Adrenal gland (tissue), 5 donors: ENCODE data around the gene CIC.

Experiments used
- POLR2A ChIP-seq, 2 donors: fragments of 450-650 bp; IDR thresholded peaks; one replicate each; pipeline ENCODE4 v1.6.1; 2017; ENCODE audit warnings: antibody characterized with exemption in 2 of 2, mild to moderate bottlenecking in 2 of 2, moderate library complexity in 1 of 2
- TF ChIP-seq, protein P1 (sequence below), 6 experiments: fragments of 450-650 bp in 4 of 6; fragments of 200-600 bp in 2 of 6; sonication (generic) in 1 of 6; IDR thresholded peaks; 1 replicate in 5 of 6; 2 replicates in 1 of 6; pipeline versions ENCODE4 v1.5.1 to v1.8.0; 2016 to 2021; ENCODE audit warnings: antibody characterized with exemption in 6 of 6, mild to moderate bottlenecking in 2 of 6, moderate library complexity in 1 of 6
- donor health status: DM: no; HTN: no; CAD: no.

GRCh38 chr19:42251572-42252358 lies 17.3 kb upstream of the CIC start:
- TF ChIP-seq, protein P1, sequence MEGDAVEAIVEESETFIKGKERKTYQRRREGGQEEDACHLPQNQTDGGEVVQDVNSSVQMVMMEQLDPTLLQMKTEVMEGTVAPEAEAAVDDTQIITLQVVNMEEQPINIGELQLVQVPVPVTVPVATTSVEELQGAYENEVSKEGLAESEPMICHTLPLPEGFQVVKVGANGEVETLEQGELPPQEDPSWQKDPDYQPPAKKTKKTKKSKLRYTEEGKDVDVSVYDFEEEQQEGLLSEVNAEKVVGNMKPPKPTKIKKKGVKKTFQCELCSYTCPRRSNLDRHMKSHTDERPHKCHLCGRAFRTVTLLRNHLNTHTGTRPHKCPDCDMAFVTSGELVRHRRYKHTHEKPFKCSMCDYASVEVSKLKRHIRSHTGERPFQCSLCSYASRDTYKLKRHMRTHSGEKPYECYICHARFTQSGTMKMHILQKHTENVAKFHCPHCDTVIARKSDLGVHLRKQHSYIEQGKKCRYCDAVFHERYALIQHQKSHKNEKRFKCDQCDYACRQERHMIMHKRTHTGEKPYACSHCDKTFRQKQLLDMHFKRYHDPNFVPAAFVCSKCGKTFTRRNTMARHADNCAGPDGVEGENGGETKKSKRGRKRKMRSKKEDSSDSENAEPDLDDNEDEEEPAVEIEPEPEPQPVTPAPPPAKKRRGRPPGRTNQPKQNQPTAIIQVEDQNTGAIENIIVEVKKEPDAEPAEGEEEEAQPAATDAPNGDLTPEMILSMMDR (IDR thresholded peaks at IDR 0.05): no peak
- no peak for TF ChIP-seq POLR2A (IDR thresholded peaks at IDR 0.05)
